Measurements from ENCODE around the gene STX8.

STX8 gene

GRCh38 chr17:9236286-9237052 lies 339.2 kb downstream of the STX8 start:
- no peak for DNase-seq

DNA sequence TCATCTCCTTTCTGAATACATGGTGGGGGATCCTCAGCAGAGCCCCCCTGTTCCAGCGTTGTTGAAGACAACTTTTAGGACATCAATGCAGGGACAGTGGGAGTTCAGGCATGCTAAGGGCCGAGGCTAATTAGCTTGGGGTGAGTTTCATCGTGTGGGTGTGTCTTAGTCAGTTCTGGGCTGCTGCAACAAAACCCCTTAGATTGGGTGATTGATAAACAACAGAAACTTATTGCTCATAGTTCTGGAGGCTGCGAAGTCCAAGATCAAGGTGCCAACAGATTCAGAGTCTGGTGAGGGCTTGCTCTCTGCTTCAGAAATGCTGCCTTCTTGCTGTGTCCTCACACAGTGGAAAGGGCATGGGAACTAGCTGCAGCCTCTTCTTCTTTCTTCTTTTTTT lies 340.3 kb downstream of the STX8 start:
- DNase-seq, result no peak

GRCh38 chr17:9234389-9234945 lies 341.2 kb downstream of the STX8 start:
- no peak for DNase-seq

DNA sequence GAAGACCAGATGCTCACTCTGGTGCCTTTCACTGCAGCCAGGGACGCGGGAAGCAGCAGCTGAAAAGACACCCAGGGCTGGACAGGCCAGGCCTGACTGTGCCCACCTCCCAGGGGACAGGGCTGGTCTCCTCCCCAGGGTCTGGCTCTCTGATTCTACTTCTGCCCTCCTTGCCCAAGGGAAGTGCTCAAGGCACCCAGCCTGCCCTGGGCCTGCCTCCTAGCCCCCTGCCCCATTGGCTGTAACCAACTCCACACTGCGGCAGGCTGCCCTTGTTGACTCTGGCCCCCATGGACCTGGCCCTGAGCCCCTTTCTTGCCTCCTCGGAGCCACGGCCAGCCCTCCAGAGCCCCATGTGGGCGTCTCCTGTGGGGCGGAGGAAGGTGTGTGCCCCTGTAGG lies 341.9 kb downstream of the STX8 start:
- DNase-seq, result no peak

- DNase-seq, result no peak
Observed at GRCh38 chr17:9233271-9233599, 342.4 kb downstream of the STX8 start.

GRCh38 chr17:9232591-9233270 lies 342.9 kb downstream of the STX8 start:
- no peak for DNase-seq

- no peak for DNase-seq
Observed at GRCh38 chr17:9232155-9232475, 343.5 kb downstream of the STX8 start.

- DNase-seq, result no peak
Observed at GRCh38 chr17:9231449-9232154, 344.0 kb downstream of the STX8 start.

- DNase-seq, result no peak
Observed at GRCh38 chr17:9230861-9231260, 344.8 kb downstream of the STX8 start.

GRCh38 chr17:9230346-9230745 lies 345.3 kb downstream of the STX8 start:
- DNase-seq, result no peak

GRCh38 chr17:9229826-9230201 lies 345.8 kb downstream of the STX8 start:
- DNase-seq, result no peak

DNA sequence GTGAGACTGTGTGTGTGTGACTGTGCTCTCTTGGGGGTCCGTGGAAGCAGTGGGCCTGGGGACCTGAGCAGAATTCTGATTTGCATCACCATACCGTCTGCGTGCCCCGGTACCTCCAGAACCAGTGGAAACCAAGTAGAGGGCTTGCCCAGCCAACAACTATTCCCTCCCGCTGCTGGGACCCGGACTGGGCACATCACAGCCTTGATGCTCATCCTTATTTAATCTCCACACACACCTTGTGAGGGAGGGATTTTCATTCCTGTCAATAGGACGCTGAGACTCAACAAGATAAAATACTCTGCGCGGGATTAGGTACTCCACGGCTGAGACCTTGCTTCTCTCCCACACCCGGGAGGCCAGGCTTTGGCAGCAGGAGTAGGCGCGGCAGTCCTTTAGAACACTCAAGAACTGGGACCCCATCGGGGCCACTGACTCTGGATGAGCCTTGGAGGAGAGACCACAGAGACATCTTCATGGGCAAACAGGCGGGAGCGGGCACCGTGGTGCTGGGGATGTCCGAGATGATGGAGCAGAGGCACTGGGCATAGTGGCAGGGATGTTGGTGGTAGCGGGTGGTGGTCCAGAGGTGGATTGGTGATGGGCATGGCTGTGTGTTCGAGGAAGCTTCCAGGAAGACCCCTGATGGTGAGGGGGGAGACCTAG lies 346.3 kb downstream of the STX8 start:
- DNase-seq, result no peak

- no peak for DNase-seq
Observed at GRCh38 chr17:9228408-9229159, 347.0 kb downstream of the STX8 start.

GRCh38 chr17:9227819-9228407 lies 347.7 kb downstream of the STX8 start:
- no peak for DNase-seq

DNA sequence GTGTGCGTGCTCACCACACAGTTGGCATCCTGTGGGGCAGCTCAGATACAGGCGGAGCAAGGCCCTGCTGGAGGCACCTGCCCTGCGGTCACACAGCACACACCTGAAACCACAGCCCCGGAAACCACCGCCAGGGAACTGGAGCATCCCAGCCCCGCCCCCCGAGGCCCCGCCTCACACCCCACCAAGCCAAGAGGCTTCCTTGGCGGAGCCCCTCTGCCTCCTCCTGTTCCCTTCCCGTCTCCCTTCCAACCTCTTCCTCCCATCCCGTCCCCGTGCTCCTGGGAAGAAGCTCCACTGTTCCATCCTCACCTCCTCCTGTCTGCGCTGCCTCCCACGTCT lies 348.9 kb downstream of the STX8 start:
- DNase-seq, result peak in 1 of 2 experiments; percentile 9

DNA sequence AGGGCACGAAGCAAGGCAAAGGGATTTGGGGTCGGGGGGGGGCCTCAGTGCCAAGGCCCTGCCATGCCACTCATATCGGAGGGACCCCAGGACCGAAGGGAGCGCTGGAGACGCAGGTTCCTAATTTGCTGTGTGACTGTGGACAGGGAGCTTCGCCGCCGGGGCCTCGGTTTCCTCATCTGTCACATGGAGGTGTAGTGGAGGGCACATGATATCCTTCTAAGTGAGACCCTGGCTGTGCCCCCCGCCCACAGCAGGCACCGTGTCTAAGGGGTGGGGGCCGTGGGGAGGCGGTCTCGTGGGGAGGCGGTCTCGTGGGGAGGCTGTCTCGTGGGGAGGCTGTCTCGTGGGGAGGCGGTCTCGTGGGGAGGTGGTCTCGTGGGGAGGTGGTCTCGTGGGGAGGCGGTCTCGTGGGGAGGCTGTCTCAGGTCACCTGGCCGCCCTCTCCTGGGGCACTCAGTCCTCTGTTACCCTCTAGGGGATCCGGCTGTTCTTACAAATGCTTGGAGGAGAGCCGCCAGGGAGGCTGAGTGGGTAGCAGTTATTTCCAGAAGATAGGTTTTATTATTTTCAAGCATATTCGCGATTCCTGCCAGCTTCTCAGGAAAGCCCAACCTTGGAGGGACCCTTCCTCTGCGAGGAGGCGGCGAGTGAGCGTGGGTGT lies 349.4 kb downstream of the STX8 start:
- DNase-seq, result no peak

GRCh38 chr17:9225305-9226101 lies 350.1 kb downstream of the STX8 start:
- DNase-seq, result no peak

DNA sequence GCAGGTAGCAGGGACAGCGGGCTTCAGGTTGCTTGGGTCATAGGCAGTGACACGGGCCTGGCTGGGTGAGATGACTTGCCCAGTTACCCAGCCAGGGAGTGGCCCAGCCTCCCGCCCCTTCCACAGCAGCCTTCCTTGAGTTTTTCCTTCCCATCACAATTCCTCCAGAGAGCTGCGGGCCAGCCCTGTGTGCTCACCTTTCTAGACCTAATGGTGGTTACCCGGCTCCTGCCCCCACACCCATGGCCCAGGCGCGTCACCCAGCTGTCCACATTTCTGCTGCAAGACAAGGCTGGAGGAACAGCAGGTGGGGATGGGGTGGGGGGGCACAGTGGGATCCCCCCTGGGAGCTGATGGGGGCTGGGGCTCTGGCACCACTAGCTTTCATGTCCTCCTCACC lies 351.1 kb downstream of the STX8 start:
- DNase-seq, result no peak

- no peak for DNase-seq
Observed at GRCh38 chr17:9223531-9223930, 352.1 kb downstream of the STX8 start.

GRCh38 chr17:9221922-9222180 lies 353.8 kb downstream of the STX8 start:
- no peak for DNase-seq

Data from NCI-H526 (cell line).